HEK293 (cell line): ENCODE measurements around the gene ANKRD13D.

ENCODE experiments used
- KLF1 ChIP-seq: fragments of 450-650 bp; formaldehyde crosslinking; IDR thresholded peaks from 2 replicates; pipeline ENCODE4 v1.5.1; 2016; ENCODE audit warnings: missing biosample characterization, missing genetic modification characterization
- RBAK ChIP-seq: fragments of 450-650 bp; formaldehyde crosslinking; IDR thresholded peaks from 2 replicates; pipeline ENCODE4 v1.5.1; 2016; ENCODE audit warnings: missing biosample characterization, missing genetic modification characterization
- YY1 ChIP-seq: fragments of 450-650 bp; formaldehyde crosslinking; IDR thresholded peaks from 2 replicates; pipeline ENCODE4 v1.5.1; 2018; ENCODE audit warnings: missing biosample characterization, missing genetic modification characterization
- ZBTB48 ChIP-seq: fragments of 450-650 bp; formaldehyde crosslinking; IDR thresholded peaks from 2 replicates; pipeline ENCODE4 v1.5.1; 2016; ENCODE audit warnings: missing biosample characterization, missing genetic modification characterization
- ZNF133 ChIP-seq: fragments of 450-650 bp; formaldehyde crosslinking; IDR thresholded peaks from 2 replicates; pipeline ENCODE4 v1.5.1; 2016; ENCODE audit warnings: missing biosample characterization, missing genetic modification characterization
- ZNF239 ChIP-seq: fragments of 450-650 bp; formaldehyde crosslinking; IDR thresholded peaks from 2 replicates; pipeline ENCODE4 v1.5.1; 2016; ENCODE audit warnings: missing biosample characterization, missing genetic modification characterization
- ZNF629 ChIP-seq: fragments of 450-650 bp; formaldehyde crosslinking; IDR thresholded peaks from 2 replicates; pipeline ENCODE4 v1.5.1; 2017; ENCODE audit warnings: missing biosample characterization, missing genetic modification characterization
- TF ChIP-seq, protein P1 (sequence below): fragments of 450-650 bp; formaldehyde crosslinking; IDR thresholded peaks from 2 replicates; pipeline ENCODE4 v1.5.1; 2016; ENCODE audit warnings: missing biosample characterization, missing genetic modification characterization
- TF ChIP-seq, protein P2 (sequence below): fragments of 450-650 bp; formaldehyde crosslinking; IDR thresholded peaks from 2 replicates; pipeline ENCODE4 v1.5.1; 2016; ENCODE audit warnings: missing biosample characterization, missing genetic modification characterization
- TF ChIP-seq, protein P3 (sequence below): fragments of 450-650 bp; formaldehyde crosslinking; IDR thresholded peaks from 2 replicates; pipeline ENCODE4 v1.5.1; 2017; ENCODE audit warnings: missing biosample characterization, missing genetic modification characterization

DNA sequence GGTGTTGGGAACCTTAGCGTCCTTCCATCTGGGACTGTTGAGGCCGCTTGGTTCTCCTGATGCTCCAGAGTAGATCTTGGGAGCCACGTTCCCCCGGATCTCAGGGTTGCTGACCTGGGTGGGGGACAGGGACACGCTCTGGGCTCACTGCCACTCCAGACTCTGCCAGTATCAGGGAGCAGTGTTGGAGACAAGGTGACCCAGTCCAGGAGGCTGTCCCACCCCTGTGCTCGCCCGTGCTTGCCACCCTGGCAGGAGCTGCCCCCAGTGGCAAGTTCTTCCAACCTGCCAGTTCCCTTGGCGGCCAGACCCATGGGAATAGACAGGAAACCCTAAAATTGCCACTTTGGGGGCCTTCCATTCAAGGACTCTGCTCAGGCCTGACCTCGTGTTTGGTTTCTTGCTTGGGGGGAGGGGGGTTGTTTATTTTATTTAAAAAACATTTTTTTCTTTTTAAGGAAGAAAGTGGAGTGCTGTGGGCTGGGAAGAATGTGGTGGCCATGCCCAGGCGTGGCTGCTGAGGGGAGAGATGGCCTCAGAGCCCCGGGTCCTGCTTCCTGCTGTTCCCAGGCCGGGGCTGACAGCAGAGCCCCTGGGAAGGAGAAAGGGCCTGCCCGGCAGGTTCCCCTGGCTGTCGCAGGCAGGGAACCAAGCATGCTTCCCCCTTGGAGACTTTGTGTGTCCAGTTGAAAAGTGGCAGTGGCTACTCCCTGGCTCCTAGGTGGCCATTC, 15.7 kb upstream of the ANKRD13D start:
- TF ChIP-seq, protein P1, sequence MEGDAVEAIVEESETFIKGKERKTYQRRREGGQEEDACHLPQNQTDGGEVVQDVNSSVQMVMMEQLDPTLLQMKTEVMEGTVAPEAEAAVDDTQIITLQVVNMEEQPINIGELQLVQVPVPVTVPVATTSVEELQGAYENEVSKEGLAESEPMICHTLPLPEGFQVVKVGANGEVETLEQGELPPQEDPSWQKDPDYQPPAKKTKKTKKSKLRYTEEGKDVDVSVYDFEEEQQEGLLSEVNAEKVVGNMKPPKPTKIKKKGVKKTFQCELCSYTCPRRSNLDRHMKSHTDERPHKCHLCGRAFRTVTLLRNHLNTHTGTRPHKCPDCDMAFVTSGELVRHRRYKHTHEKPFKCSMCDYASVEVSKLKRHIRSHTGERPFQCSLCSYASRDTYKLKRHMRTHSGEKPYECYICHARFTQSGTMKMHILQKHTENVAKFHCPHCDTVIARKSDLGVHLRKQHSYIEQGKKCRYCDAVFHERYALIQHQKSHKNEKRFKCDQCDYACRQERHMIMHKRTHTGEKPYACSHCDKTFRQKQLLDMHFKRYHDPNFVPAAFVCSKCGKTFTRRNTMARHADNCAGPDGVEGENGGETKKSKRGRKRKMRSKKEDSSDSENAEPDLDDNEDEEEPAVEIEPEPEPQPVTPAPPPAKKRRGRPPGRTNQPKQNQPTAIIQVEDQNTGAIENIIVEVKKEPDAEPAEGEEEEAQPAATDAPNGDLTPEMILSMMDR (tag by site-specific recombination): no peak
- TF ChIP-seq ZNF239 (tag by site-specific recombination): no peak
- TF ChIP-seq, protein P2, sequence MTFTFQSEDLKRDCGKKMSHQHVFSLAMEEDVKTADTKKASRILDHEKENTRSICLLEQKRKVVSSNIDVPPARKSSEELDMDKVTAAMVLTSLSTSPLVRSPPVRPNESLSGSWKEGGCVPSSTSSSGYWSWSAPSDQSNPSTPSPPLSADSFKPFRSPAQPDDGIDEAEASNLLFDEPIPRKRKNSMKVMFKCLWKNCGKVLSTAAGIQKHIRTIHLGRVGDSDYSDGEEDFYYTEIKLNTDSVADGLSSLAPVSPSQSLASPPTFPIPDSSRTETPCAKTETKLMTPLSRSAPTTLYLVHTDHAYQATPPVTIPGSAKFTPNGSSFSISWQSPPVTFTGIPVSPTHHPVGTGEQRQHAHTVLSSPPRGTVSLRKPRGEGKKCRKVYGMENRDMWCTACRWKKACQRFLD (tag by site-specific recombination): no peak
- no peak for TF ChIP-seq ZNF133
- TF ChIP-seq KLF1 (tag by site-specific recombination): no peak
- no peak for TF ChIP-seq ZNF629 (tag by site-specific recombination)
- no peak for TF ChIP-seq YY1
- TF ChIP-seq, protein P3, sequence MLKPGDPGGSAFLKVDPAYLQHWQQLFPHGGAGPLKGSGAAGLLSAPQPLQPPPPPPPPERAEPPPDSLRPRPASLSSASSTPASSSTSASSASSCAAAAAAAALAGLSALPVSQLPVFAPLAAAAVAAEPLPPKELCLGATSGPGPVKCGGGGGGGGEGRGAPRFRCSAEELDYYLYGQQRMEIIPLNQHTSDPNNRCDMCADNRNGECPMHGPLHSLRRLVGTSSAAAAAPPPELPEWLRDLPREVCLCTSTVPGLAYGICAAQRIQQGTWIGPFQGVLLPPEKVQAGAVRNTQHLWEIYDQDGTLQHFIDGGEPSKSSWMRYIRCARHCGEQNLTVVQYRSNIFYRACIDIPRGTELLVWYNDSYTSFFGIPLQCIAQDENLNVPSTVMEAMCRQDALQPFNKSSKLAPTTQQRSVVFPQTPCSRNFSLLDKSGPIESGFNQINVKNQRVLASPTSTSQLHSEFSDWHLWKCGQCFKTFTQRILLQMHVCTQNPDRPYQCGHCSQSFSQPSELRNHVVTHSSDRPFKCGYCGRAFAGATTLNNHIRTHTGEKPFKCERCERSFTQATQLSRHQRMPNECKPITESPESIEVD (tag by site-specific recombination): no peak
- TF ChIP-seq RBAK: no peak
- TF ChIP-seq ZBTB48: no peak
